Ammon's horn (tissue), 1 donor: ENCODE measurements around the gene GASK1A.
A peak's percentile ranks its signal among the peaks of the same experiment; 100 is the strongest.

Source experiments
- DNase-seq: peaks from one replicate; pipeline ENCODE4 v3.0.0-alpha.2; 2016; ENCODE audit warnings: low spot score

Gene GASK1A

GRCh38 chr3:42983927-42984326, 4.8 kb downstream of the GASK1A start:
- DNase-seq: no peak

GRCh38 chr3:42984701-42985100, 5.6 kb downstream of the GASK1A start:
- no peak for DNase-seq

GRCh38 chr3:42988097-42988496, 9.0 kb downstream of the GASK1A start:
- DNase-seq: no peak

GRCh38 chr3:42988566-42988965, 9.5 kb downstream of the GASK1A start:
- peak; percentile 41 for DNase-seq

- peak; percentile 85 for DNase-seq
These were observed 12.5 kb downstream of the GASK1A start for GRCh38 chr3:42991341-42992315.

- no peak for DNase-seq
These were observed 15.5 kb downstream of the GASK1A start for GRCh38 chr3:42994595-42994994.

GRCh38 chr3:42996021-42996420, 16.9 kb downstream of the GASK1A start:
- no peak for DNase-seq

GRCh38 chr3:42996633-42997075, 17.5 kb downstream of the GASK1A start:
- peak; percentile 73 for DNase-seq

- no peak for DNase-seq
These were observed 20.1 kb downstream of the GASK1A start for GRCh38 chr3:42999212-42999611.

GRCh38 chr3:42999632-43000031, 20.5 kb downstream of the GASK1A start:
- DNase-seq: no peak

GRCh38 chr3:43000387-43000786, 21.3 kb downstream of the GASK1A start:
- no peak for DNase-seq

- peak; percentile 67 for DNase-seq
These were observed 22.0 kb downstream of the GASK1A start for GRCh38 chr3:43001094-43001553.

- DNase-seq: no peak
These were observed 22.5 kb downstream of the GASK1A start for GRCh38 chr3:43001556-43002121.

- DNase-seq: no peak
These were observed 25.2 kb downstream of the GASK1A start for GRCh38 chr3:43004282-43004681.

- no peak for DNase-seq
These were observed 26.1 kb downstream of the GASK1A start for GRCh38 chr3:43005253-43005652.

- DNase-seq: no peak
These were observed 26.9 kb downstream of the GASK1A start for GRCh38 chr3:43005981-43006380.

GRCh38 chr3:43006825-43007224, 27.7 kb downstream of the GASK1A start:
- DNase-seq: no peak

- DNase-seq: no peak
These were observed 30.4 kb downstream of the GASK1A start for GRCh38 chr3:43009547-43009946.

GRCh38 chr3:43010638-43011037, 31.5 kb downstream of the GASK1A start:
- no peak for DNase-seq

- DNase-seq: no peak
These were observed 32.5 kb downstream of the GASK1A start for GRCh38 chr3:43011638-43012037.

GRCh38 chr3:43012174-43012573, 33.1 kb downstream of the GASK1A start:
- DNase-seq: no peak

GRCh38 chr3:43013256-43013655, 34.1 kb downstream of the GASK1A start:
- no peak for DNase-seq

- DNase-seq: no peak
These were observed 34.6 kb downstream of the GASK1A start for GRCh38 chr3:43013743-43014155.
